ENCODE results near the gene RAE1.
"Not testable (repeated sequence)": the region's sequence is repeated elsewhere in the genome, so short reads cannot be mapped to it uniquely, and the experiment has no call there.

RAE1 gene

GRCh38 chr20:57417051-57417689, 66.1 kb downstream of the RAE1 start:
- no peak for DNase-seq

GRCh38 chr20:57417830-57418780, 67.0 kb downstream of the RAE1 start:
- DNase-seq: peak; percentile 78

- DNase-seq: not testable (repeated sequence)
Measured at GRCh38 chr20:57419479-57419878, 68.4 kb downstream of the RAE1 start.

GRCh38 chr20:57420571-57421252, 69.7 kb downstream of the RAE1 start:
- DNase-seq: peak; percentile 58

DNA sequence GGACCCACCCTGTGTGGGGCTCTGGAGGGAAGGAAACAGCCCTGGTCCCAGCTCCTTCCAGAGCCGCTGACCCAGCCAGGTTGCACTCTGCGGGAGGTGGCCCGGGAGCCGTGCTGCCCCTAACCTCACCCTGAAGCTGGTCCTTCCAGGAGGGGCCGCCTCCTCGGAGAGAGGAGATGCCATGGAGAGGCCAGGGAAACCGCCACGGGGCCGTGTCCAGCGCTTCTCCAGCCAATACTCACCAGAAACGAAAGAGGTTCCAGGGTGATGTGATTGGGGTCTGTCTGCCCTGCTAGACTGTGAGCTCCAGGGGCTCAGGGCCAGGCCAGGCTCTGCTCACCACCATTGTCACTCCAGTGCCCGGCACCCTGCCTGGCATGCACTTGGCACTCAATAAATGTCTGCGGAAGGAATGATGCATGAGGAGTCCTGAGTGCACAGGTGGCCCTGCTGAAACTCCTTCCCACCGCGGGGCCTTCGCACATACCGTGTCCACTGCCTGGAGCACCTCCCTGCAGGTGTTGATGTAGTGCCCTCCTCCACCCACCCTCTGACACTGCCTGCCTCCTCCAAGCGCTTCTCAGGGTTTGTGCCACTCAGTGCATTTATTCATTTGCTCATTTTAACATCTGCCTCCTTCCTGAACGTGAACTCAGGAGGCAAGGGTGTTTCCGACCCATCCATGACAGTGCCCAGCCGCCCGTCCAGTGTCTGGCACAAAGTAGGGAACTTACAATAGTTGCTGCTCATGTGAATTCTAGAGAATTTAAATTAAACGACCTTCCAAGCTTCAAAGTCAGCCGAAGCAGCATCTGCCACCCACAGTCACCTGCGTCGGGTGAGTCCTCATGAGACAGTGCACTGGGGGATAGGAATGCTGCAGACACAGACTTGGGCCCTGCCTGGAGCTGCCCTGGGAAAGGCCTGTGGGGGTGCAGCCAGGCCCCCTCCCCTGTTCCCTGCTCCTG, 70.5 kb downstream of the RAE1 start:
- no peak for DNase-seq

DNA sequence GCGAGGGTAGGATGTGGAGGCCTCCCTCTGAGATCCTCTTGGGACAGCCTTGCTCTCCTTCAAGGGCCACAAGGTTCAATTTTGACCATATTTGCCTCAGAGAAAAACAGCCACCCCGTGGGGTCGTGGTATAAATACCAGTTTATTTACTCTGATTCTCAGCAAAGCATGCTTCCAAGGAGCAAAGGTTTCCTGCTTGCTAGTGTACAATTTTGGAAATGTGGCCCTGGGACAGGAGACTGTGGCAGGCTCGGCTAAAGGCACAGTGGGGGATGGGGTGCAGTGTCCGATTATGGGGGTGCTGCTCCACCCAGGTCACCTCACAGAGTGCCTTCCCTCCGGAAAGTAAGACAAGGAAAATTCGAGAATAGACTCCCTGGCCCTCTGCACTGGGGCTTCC, 71.2 kb downstream of the RAE1 start:
- no peak for DNase-seq

DNA sequence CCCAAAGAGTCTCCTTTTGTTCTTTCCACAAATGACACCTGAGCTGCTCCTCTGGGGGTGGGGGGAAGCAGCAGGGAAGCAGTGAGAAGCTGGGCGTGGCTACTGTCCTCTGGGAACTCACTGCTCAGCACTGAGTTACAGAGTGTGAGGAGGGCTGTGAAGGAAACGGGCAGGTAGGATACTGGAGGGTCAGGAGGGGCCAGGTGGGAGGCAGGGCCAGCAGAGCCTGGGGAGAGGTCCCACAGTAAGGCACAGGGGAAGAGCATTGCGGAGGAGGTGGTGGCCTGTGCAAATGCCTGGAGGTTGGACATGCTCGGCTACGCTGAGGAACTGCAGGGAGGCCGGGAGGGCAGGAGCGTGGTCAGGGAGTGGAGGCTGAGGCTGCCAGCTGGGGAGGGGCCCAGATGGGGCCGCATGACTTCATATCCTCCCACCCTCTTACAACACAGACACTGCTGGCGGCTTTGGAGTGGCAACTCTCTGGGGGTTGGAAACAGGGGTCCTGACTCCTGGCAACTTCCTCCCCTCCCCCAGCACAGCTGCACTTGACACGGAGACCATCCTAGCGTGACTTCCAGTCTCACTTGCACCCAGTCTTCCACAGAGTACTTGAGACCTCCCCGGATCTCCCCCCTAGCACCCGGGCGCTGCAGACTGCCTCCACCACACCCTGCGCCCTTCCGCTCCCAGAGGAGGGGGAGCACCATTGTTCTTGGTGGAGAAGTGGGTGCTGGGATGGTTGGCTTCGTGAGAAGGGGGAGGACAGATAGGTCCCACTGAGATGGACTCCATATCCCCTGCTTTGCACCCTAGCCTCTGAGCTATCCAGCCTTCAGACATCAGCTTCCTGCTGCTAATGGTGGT, 74.3 kb downstream of the RAE1 start:
- no peak for DNase-seq

- DNase-seq: no peak
Measured at GRCh38 chr20:57426271-57426689, 75.2 kb downstream of the RAE1 start.

DNA sequence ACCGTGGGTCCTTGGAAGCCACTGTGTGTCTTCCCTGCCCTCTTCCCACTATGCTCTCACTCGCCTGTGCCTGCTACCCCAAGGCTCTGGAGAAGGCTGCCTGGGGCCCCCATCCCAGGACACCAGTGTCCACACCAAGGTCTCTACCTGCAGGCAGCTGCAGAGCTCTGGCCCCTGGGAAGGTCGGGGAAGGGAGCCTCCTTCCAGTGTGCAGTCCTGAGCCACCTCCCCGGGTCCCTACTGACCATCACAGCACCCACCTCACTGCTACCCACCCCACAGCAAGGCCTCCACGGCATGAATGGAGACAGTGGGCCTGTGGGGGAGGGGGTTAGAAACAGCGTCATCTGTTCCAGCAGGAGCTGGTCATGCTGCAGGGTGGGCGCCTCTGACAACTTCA, 75.8 kb downstream of the RAE1 start:
- DNase-seq: no peak

DNA sequence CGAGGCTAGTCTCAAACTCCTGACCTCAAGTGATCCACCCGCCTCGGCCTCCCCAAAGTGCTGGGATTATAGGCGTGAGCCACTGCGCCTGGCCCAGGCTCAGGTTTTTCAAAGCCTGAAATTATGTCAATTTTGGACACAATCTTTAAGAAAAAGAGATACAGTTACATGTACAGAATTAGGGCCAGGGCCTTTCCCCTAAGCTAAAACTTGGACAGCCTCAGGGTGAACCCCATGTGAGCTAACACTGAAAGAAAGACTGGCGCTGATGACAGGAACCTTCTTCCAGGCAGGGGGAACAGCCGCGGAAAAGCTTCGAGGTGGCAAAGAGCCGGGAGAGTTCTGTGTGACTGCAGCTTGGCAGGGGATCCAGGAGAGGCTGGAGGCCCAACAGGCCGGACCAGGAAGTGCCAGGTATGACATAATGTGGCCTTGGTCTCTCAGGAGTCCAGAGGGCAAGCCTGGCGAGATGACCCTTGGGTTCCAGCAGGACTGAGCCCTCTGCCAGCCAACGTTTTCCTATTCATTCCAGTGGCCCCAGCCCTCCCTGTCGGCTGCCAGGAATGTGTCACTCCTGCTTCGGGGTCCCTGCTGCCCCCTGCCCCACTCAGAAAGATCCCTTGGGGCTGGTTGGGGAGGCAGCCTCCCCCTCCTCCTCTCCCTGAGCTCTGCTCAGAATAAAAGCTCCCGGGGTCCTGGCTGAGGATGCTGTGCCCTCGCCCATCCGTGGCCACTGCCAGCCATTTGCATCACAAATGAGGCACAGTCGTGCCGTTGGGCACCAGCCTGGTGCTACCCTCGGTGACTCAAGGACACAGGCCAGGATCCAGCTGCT, 77.5 kb downstream of the RAE1 start:
- DNase-seq: no peak

Measured in hematopoietic multipotent progenitor cell treated with erythropoietin and hydrocortisone succinate and interleukin-3 and kit ligand, for 6 days (in vitro differentiated cells).